GM12878 (cell line): Measurements from ENCODE around the gene TMEM266. TPM values are rescaled to one million over a fixed set of nuclear protein-coding genes. Genes with fewer than 3 reads are reported as not detected.

ENCODE experiments used
- ATAC-seq: fragments of 200-7000 bp; cut with Tn5 transposase; 3 replicates; pipeline ENCODE4 v1.9.1; 2020; ENCODE audit warnings: mild to moderate bottlenecking, moderate library complexity
- BruUV-seq: library from RNA; stranded (reverse); fragments of 400-500 nt; replicated peaks from 2 replicates; lab custom pipeline; 2021; lab: Mats Ljungman, UMichigan
- CTCF ChIA-PET: fragments of 300-600 bp; sonication (Branson Sonifier 250); formaldehyde crosslinking; extraction: SDS; loops from one replicate; lab custom pipeline; 2021; ENCODE audit warnings: inconsistent platforms; lab: Yijun Ruan, JAX
- POLR2A ChIA-PET: fragments of 350-600 bp; formaldehyde crosslinking; extraction: SDS; loops from one replicate; lab custom pipeline; 2021; ENCODE audit warnings: inconsistent platforms; lab: Charles Lee
- RAD21 ChIA-PET: fragments of 300-600 bp; sonication (Branson Sonifier 250); formaldehyde crosslinking; loops from one replicate; lab custom pipeline; 2023; ENCODE audit warnings: antibody characterized with exemption; ENCODE audit not compliant: unreplicated experiment; lab: Charles Lee
- SMC1A ChIA-PET: fragments of 300-600 bp; sonication (Branson Sonifier 250); formaldehyde crosslinking; loops from one replicate; lab custom pipeline; 2023; ENCODE audit not compliant: unreplicated experiment, uncharacterized antibody; lab: Charles Lee
- DNase-seq: peaks from one replicate; pipeline ENCODE4 v3.0.0-alpha.2; 2011; ENCODE audit warnings: low read depth, low spot score
- FAIRE-seq: peaks from 3 replicates; lab custom pipeline; 2011; peaks lifted over from hg19 to GRCh38; lab: Jason Lieb, UNC
- H2AFZ ChIP-seq: 2 replicates; pipeline ENCODE4 v1.6.0; 2011; ENCODE audit warnings: low read depth, low read length, control low read depth; ENCODE audit not compliant: control insufficient read depth
- H3K27ac ChIP-seq: 2 replicates; pipeline ENCODE4 v1.5.1; 2011; ENCODE audit warnings: control low read depth; ENCODE audit not compliant: control insufficient read depth, insufficient read depth
- H3K27me3 ChIP-seq, 2 experiments: replicated peaks in 1 of 2; 2 replicates each; pipeline versions ENCODE4 v1.6.0 to v1.6.1; 2011; ENCODE audit warnings: low read length in 1 of 2; ENCODE audit not compliant: control insufficient read depth in 2 of 2, insufficient read depth in 2 of 2
- H3K36me3 ChIP-seq, 2 experiments: 2 replicates each; pipeline ENCODE4 v1.5.1; 2011; ENCODE audit warnings: low read length in 1 of 2; ENCODE audit not compliant: control insufficient read depth in 2 of 2, insufficient read depth in 2 of 2
- H3K4me1 ChIP-seq: 2 replicates; pipeline ENCODE4 v1.6.1; 2011; ENCODE audit warnings: mild to moderate bottlenecking, low read length, moderate library complexity, mixed read lengths; ENCODE audit not compliant: control insufficient read depth, insufficient read depth
- H3K4me2 ChIP-seq: 2 replicates; pipeline ENCODE4 v1.6.0; 2011; ENCODE audit warnings: control low read depth; ENCODE audit not compliant: control insufficient read depth, insufficient read depth
- H3K4me3 ChIP-seq: fragments of 200-600 bp; sonication (generic); 2 replicates; pipeline ENCODE4 v1.5.1; 2016
- H3K79me2 ChIP-seq: 2 replicates; pipeline ENCODE4 v1.6.0; 2011; ENCODE audit warnings: low read length; ENCODE audit not compliant: control insufficient read depth, insufficient read depth
- H3K9ac ChIP-seq: 2 replicates; pipeline ENCODE4 v1.8.0; 2011; ENCODE audit warnings: low read length, control low read depth, mixed read lengths; ENCODE audit not compliant: control insufficient read depth, insufficient read depth
- H3K9me3 ChIP-seq: replicated peaks from 3 replicates; pipeline ENCODE4 v1.5.1; 2011; ENCODE audit warnings: mild to moderate bottlenecking, low read length; ENCODE audit not compliant: control insufficient read depth, insufficient read depth
- H4K20me1 ChIP-seq: 2 replicates; pipeline ENCODE4 v1.6.0; 2011; ENCODE audit not compliant: control insufficient read depth, insufficient read depth
- FOXM1 ChIP-seq: IDR thresholded peaks from 2 replicates; pipeline ENCODE4 v1.6.1; 2012; ENCODE audit warnings: low read depth, mild to moderate bottlenecking, inconsistent platforms, low read length, moderate library complexity
- HDAC2 ChIP-seq: fragments of 200-600 bp; sonication (generic); IDR thresholded peaks from 2 replicates; pipeline ENCODE4 v1.6.1; 2017
- MEF2A ChIP-seq: IDR thresholded peaks from 2 replicates; pipeline ENCODE4 v1.6.1; 2011; ENCODE audit warnings: low read depth, mild to moderate bottlenecking, low read length, moderate library complexity; ENCODE audit not compliant: insufficient read depth
- MEF2B ChIP-seq: fragments of 450-650 bp; IDR thresholded peaks from 2 replicates; pipeline ENCODE4 v1.6.1; 2018; ENCODE audit warnings: mild to moderate bottlenecking, moderate library complexity; ENCODE audit not compliant: partially characterized antibody, poor library complexity, severe bottlenecking
- NBN ChIP-seq: fragments of 450-650 bp; IDR thresholded peaks from 2 replicates; pipeline ENCODE4 v1.6.1; 2016
- PBX3 ChIP-seq: IDR thresholded peaks from 2 replicates; pipeline ENCODE4 v1.6.1; 2011; ENCODE audit warnings: mild to moderate bottlenecking, low read depth, low read length, moderate library complexity; ENCODE audit not compliant: insufficient replicate concordance
- POLR2AphosphoS5 ChIP-seq: IDR thresholded peaks from 2 replicates; pipeline ENCODE4 v1.6.1; 2011; ENCODE audit warnings: mild to moderate bottlenecking, low read length, inconsistent platforms
- RB1 ChIP-seq: fragments of 450-650 bp; formaldehyde crosslinking; IDR thresholded peaks from 2 replicates; pipeline ENCODE4 v1.6.1; 2017; ENCODE audit warnings: mild to moderate bottlenecking, borderline replicate concordance
- RELA ChIP-seq: fragments of 450-650 bp; IDR thresholded peaks from 2 replicates; pipeline ENCODE4 v1.8.0; 2014; ENCODE audit warnings: borderline replicate concordance; ENCODE audit not compliant: partially characterized antibody
- SREBF2 ChIP-seq: IDR thresholded peaks from 2 replicates; pipeline ENCODE4 v1.6.1; 2012; ENCODE audit warnings: mild to moderate bottlenecking, low read length
- SRF ChIP-seq, 2 experiments: IDR thresholded peaks; 2 replicates each; pipeline ENCODE4 v1.6.1; 2011; ENCODE audit warnings: low read depth in 2 of 2, low read length in 2 of 2, mild to moderate bottlenecking in 1 of 2, moderate library complexity in 1 of 2
- TCF12 ChIP-seq: IDR thresholded peaks from 2 replicates; pipeline ENCODE4 v1.6.1; 2011; ENCODE audit warnings: low read depth, mild to moderate bottlenecking, low read length
- ZBTB11 ChIP-seq: fragments of 450-650 bp; formaldehyde crosslinking; IDR thresholded peaks from 2 replicates; pipeline ENCODE4 v1.5.0; 2022; ENCODE audit warnings: mild to moderate bottlenecking, missing genetic modification characterization
- ZBTB33 ChIP-seq: fragments of 450-650 bp; IDR thresholded peaks from 2 replicates; pipeline ENCODE4 v1.6.1; 2017; ENCODE audit warnings: mild to moderate bottlenecking
- WGBS: methylation state at CpG from one replicate; pipeline ENCODE4 v1.1.6; 2016; ENCODE audit warnings: low lambda C conversion rate; ENCODE audit not compliant: insufficient replicate concordance, insufficient coverage; ENCODE audit errors: missing lambda C conversion rate; 5-methylcytosine and 5-hydroxymethylcytosine counted together
- in situ Hi-C: fragments of 300-500 bp; cut with MboI; formaldehyde crosslinking; loops from 9 replicates; pipeline ENCODE4 v1.14.3; 2018; ENCODE audit warnings: mixed read lengths
- intact Hi-C: fragments of 100-400 bp; cut with micrococcal nuclease; formaldehyde crosslinking; loops from one replicate; pipeline ENCODE4 v1.14.2; 2022; ENCODE audit not compliant: unreplicated experiment
- polyA plus RNA-seq, 11 experiments: library from polyadenylated mRNA; depleted of rRNA in 4 of 11; unstranded in 6 of 11; stranded (reverse) in 5 of 11; fragments of >200 nt; fragmentation: Nextera tagmentation in 4 of 11; fragmentation: Illumina TruSeq in 1 of 11; extraction: Ambion mirVana in 4 of 11; extraction: Trizol in 1 of 11; gene quantifications; 1 replicate in 1 of 11; 2 replicates in 10 of 11; pipeline versions ENCODE4 v1.2.1 to v1.2.3, GENCODE V29; 2011 to 2016; ENCODE audit warnings: inconsistent platforms in 2 of 11, missing spikeins in 2 of 11, low read depth in 1 of 11
- total RNA-seq, 4 experiments: library from RNA; depleted of rRNA in 3 of 4; stranded (reverse); fragments of >200 nt in 3 of 4; fragmentation: Illumina TruSeq in 1 of 4; extraction: Trizol in 1 of 4; gene quantifications; 2 replicates each; pipeline versions ENCODE4 v1.2.1 to v1.2.3, GENCODE V29; 2013 to 2021
- TF ChIP-seq, protein P1 (sequence below): fragments of 450-650 bp; IDR thresholded peaks from 2 replicates; pipeline ENCODE4 v1.6.1; 2018; ENCODE audit warnings: borderline replicate concordance, mild to moderate bottlenecking; ENCODE audit not compliant: partially characterized antibody

The TMEM266 gene
- total and polyA plus RNA-seq, 10 of the 15 experiments (the other 5 are each of a cell fraction or from before 2014, with no cell fraction given), result 0.11 to 0.70 (median 0.39) TPM

DNA sequence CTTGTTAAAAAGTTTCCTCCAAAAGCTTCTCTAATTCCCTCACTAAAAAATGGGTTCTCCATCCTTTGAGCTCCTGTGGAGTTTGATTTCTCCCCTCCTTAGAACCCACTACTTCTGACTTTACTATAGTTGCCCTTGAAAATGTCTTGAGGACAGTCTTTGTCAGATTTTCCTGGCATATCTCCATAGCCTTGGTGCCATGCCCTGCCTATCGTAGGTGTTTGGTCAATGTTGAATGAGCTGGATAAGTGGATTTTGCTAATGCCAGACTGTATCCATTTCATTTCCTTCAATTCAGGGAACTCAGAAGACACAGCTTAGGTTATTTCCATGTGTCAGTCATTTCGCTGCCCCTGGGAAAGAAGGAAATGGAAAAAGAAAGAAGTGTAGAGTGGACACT lies 40.6 kb downstream of the TMEM266 start (continued):
- TF ChIP-seq, protein P1, sequence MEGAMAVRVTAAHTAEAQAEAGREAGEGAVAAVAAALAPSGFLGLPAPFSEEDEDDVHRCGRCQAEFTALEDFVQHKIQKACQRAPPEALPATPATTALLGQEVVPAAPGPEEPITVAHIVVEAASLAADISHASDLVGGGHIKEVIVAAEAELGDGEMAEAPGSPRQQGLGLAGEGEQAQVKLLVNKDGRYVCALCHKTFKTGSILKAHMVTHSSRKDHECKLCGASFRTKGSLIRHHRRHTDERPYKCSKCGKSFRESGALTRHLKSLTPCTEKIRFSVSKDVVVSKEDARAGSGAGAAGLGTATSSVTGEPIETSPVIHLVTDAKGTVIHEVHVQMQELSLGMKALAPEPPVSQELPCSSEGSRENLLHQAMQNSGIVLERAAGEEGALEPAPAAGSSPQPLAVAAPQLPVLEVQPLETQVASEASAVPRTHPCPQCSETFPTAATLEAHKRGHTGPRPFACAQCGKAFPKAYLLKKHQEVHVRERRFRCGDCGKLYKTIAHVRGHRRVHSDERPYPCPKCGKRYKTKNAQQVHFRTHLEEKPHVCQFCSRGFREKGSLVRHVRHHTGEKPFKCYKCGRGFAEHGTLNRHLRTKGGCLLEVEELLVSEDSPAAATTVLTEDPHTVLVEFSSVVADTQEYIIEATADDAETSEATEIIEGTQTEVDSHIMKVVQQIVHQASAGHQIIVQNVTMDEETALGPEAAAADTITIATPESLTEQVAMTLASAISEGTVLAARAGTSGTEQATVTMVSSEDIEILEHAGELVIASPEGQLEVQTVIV, result no peak
- TF ChIP-seq HDAC2, result no peak
- no peak for TF ChIP-seq FOXM1
- TF ChIP-seq MEF2A, result no peak
- no peak for TF ChIP-seq SREBF2
- no peak for TF ChIP-seq RB1
- no peak for TF ChIP-seq PBX3
- no peak for TF ChIP-seq SRF (IDR thresholded peaks at IDR 0.05; ENCODE audit: low read depth in 2 of 2, low read length in 2 of 2)
- TF ChIP-seq, all 136 proteins: peak for 0

GRCh38 chr15:76101655-76102054 lies 41.9 kb downstream of the TMEM266 start:
- no peak overlapping the region for H3K4me3 ChIP-seq
- DNase-seq (no peak), ATAC-seq (no peak), FAIRE-seq (no peak)
- intact Hi-C loops, result no loop called here
- CTCF ChIA-PET, result interaction anchor here (0.9 kb wide), 1 partner anchor 10 kb away, joined by 3 read pairs; no protein-coding TSS in a partner anchor
- no peak overlapping the region for H3K9ac ChIP-seq
- no peak overlapping the region for H2AFZ ChIP-seq
- no peak overlapping the region for H3K27ac ChIP-seq
- no peaks in the 10 kb centered on the region; a peak in 2 of 4 replicates for H3K27me3 ChIP-seq
- H3K9me3 ChIP-seq, result no peaks in the 10 kb centered on the region
- SMC1A ChIA-PET, result no interaction called here
- in situ Hi-C loops, result no loop called here
- no peaks in the 10 kb centered on the region for H4K20me1 ChIP-seq
- H3K4me1 ChIP-seq, result no peaks in the 10 kb centered on the region
- no TSS peak for BruUV-seq
- WGBS, result 20% methylated on average over 5 of the region's 5 CpGs
- no peaks in the 10 kb centered on the region for H3K79me2 ChIP-seq
- H3K36me3 ChIP-seq, result no peaks in the 10 kb centered on the region
- POLR2A ChIA-PET, result no interaction called here
- no peak overlapping the region for H3K4me2 ChIP-seq
- RAD21 ChIA-PET, result no interaction called here
- TF ChIP-seq ZBTB11 (CRISPR knock-in tag) (no peak), MEF2B (no peak), POLR2AphosphoS5 (no peak), TCF12 (no peak), ZBTB33 (no peak), NBN (no peak), RELA (no peak)
